GM18870 (cell line): ENCODE measurements around the gene TREML4.

Source experiments
- ATAC-seq: cut with Tn5 transposase; IDR thresholded peaks from one replicate; pipeline ENCODE4 v1.9.1; 2021; ENCODE audit warnings: moderate library complexity; ENCODE audit not compliant: unreplicated experiment

The TREML4 gene

DNA sequence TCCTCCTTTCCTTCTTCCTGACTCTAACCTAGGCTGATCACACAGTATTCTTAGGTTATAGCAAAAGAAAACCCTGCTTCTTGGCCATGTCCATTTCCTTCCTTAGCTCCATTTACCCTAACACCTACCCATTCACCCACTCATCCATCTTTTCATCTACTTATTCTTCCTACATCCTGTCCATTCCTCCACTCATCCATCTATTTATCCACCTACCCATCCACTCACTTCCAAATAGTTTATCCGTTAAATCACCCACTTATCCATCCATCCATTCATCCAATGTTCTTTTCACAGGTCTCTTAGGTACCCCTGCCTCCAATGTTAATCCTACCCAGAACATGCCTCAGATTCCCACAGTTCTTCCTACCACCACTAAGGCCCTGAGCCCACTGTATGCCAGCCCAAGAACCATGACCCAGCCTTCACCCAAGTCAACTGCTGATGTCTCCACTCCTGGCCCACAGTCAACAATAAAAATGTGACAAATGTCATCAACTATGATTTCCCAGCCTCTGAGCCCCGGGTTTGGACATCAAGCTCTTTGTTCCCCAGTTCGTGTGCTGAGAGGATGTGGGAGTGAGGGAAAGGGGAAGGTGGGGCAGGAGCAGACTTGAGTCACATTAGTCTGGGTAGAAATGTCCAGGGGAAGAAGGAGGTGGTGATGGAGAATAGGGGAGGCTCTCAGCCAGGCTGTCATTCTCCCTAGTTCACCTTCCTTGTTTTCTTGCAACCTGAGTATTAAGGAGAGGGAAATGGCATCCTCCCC, 24.4 kb downstream of the TREML4 start:
- ATAC-seq, result no peak

DNA sequence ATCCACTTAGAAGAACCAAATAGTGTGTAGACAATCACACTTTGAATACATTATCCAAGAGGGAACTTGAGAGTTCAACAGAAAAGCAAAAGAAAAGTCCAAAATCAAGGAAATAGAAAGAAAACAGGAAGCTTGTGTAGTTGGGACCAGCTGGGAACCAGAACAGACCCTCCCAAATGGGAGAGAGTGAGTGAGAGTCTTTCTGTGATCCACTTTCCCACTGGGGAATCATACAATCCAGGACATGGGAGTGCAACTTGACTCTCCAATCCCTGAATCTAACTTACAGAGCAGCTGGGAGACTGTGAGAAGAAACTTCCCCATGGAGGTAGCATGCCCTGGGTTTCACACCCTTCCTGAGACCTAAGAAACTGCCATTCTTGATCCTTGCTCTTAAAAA, 27.0 kb downstream of the TREML4 start:
- ATAC-seq, result no peak

DNA sequence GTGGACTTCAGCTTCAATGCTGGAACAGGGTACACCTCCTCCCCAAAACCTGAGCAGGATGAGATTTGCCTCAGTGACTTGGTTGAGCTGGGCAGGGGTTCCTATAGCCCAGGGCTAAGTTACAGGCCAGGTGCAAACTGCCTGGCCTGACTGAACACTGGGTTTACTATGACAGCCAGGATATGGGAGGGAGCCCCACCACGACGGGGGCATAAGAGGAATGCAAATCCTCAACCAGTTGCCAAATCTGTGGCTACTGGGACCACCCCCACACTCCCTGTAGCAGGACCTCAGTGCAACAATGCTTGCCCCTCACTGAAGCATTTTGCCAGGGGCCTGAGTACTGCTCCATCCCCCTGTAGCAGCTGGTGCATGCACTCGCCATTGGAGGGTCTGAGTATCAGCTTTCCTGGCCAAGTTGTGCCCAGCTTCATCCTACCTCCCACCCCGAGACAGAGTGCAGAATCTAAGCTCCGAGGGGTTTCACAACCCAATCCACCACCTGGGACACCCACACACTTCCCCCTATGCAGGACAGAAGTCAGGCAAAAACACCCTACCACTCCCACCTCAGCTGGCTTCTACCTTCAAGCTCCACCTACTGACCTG, 27.6 kb downstream of the TREML4 start:
- no peak for ATAC-seq

DNA sequence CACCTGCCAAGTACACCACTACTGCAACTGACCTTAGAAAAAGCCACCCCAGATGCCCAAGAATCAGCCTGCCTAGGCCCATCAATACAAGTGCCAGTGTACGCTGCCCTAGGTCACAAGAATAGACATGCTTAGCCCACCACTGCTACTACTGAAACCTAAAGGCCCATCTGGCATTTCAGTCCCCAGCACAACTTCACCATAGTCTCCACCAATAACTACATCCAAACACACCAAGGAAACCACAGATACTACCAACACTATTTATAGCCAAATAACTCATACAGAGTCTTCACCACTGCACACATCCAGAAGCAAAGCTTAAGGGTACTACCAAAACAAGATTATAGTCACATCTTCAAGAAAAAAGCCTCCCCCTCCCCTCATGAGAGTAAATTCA, 28.2 kb downstream of the TREML4 start:
- peak; percentile 73 for ATAC-seq

DNA sequence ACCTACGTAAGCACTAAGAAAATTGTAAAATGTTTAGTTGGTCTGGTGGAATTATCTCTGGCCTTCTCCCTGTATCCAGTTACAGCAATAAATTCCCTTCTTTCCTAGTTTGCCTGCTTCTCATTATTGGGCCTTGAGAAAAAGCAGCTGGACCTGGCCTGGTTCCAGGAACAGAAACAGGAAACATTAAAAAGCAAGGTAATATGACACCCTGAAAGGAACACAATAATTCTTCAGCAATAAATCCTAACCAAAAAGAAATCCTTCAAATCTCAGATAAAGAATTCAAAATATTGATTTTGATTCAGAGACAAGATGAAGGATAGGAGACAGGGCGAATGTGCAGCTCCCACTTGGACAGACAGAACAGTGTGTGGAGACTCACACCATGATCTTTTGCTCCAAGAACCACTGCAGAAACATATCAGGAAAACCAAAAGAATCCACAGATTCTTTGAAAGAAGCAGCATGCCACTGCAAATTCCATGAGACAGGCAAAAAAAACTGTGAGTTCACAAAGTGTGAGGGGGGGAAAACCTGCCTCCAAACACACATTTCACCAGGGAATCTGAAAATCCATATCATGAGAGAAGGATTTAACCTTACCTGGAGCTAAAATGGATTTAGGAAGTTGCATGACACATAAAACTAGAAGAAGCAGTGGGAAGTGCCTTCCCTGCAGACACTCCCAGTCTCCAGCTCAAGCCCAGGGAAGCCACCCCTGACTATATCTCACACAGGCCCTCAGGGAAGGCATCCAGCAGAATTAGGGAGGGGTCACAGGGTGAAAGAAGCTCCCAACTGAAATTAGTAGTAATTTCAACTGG, 29.4 kb downstream of the TREML4 start:
- no peak for ATAC-seq

DNA sequence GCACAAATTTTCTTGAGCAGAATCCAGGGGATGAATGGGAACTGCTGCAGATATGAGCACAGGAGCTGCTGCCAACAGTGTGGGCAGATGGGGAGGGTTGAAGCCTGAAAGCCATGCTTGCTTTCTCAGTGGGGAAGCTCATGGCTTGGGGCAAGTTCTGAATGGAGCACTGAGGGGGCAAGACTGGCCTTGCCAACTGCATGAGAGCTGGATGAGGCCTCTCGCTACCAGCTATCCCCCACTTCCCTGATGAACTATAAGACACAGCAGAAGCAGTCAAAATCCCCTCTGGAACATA, 30.0 kb downstream of the TREML4 start:
- no peak for ATAC-seq

DNA sequence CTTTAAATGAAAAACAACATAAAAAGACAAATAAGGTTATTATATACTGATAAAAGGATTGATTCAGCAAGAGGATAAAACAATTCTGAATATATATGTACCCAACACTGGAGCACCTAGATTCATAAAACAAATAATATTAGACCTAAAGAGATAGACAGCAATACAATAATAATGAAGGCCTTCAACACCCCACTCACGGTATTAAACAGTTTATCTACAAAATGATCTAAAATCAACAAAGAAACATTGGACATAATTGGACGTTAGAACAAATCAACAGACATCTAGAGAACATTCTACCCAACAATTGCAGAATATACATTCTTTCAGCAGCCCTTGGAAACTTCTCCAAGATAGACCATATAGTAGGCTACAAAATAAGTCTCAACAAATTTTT, 34.3 kb downstream of the TREML4 start:
- no peak for ATAC-seq

DNA sequence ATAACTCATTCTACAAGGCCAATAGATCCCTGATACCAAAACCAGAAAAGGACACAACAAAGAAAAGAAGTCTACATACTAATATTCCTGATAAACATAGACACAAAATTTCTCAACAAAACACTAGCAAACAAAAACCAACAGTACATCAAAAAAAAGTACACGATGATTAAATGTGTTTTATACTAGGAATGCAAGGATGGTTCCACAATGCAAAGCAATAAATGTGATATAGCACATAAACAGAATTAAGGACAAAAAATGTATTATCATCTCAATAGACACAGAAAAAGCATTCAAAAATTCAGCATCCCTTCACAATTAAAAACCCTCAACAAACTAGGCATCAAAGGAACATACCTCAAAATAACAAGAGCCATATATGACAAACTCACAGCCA, 35.1 kb downstream of the TREML4 start:
- no peak for ATAC-seq

DNA sequence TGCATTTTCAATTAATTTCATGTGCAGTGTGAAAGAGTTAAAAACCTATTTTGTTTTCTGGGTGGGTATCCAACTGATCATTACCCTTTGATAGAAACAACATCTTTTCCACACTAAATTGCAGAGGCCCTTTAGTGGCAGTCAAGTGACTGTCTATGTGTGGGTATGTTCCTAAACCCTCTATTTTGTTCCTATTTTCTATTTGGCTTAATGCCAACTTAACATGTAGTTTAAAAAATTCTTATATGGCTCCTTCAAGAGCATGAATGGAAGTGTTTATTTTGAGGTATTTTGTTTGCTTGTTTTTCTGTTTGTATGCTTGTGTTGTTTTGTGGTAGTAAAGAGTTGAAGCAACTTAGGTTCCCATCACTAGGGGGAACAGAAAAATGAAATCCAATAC, 38.4 kb downstream of the TREML4 start:
- no peak for ATAC-seq

DNA sequence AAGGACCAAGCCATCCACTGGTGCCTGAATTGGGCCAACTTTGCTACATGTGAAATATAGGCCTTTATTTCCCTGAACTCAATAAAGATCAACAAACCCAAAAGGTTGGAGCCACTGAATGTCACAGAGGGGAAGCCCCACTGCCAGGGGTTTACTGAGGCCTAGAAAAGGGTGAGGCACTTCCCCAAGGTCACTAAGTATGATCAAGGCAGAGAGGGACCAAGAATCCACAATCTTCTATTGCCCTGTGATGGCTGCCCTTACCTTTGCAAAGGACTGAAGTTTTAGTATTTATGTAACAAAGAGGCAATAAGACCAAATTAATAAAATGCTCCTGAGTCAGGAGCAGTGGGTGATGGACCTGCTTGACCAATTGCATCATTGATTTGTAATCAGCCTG, 40.3 kb downstream of the TREML4 start:
- ATAC-seq, result no peak

DNA sequence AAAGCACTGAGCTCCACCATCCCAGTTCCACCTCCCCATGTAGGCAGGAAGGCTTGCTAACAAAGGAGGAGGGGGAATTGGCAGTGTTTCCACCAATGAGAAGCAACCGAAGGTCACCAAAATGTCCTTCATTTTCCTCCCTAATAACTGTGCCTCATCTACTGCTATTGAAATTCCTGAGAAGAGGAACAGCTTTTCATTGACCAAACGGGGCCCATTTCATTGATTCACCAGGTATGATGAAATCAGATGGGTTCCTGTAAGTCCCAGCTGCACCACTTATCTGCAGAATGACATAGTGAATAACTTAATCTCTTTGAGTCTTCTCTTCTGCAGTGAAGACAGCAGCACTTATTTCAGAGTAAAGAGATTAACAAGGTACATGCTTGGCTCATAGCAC, 41.0 kb downstream of the TREML4 start:
- no peak for ATAC-seq

DNA sequence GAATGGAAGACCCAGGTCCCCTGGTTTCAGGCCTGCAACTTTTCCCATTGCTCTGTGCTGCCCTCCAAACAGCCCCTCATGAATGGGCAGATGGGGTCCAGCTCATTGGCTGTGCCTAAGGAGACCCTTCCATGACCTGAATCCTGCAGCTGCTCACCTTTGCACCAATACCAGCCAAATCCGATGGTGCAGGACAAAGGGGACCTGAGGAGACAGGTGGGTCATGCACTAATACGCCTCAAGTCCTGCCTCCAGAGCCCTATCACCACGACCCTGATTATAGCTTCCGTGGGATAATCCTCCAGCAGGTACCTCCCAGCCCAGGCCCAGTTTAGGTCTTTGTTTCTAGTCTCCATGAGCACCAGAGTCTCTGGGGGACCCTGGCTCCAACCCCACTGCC, 41.6 kb downstream of the TREML4 start:
- ATAC-seq, result no peak

DNA sequence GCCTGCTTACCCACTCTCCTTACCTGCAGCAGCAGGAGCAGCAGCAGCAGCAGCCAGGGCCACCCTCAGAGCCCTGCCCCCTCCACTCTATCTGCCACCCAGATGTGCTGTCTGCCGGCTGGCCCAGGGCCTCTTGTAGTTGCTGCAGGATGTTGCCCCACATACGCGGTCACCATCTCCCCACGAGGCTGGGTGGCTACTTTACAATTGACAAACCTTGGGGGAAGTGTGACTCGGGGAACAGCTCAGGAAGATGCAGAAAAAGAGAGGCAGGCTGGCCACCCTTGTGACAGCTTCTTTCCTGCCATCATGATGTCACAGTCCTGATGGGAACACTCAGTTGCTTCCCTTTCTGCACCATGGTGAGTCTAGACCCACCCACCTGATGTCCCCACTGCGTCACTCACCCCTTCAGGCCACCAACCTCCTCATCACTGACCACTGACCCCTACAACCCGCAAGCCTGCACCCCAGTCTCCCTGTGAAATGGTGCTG, 43.8 kb downstream of the TREML4 start:
- ATAC-seq, result no peak

DNA sequence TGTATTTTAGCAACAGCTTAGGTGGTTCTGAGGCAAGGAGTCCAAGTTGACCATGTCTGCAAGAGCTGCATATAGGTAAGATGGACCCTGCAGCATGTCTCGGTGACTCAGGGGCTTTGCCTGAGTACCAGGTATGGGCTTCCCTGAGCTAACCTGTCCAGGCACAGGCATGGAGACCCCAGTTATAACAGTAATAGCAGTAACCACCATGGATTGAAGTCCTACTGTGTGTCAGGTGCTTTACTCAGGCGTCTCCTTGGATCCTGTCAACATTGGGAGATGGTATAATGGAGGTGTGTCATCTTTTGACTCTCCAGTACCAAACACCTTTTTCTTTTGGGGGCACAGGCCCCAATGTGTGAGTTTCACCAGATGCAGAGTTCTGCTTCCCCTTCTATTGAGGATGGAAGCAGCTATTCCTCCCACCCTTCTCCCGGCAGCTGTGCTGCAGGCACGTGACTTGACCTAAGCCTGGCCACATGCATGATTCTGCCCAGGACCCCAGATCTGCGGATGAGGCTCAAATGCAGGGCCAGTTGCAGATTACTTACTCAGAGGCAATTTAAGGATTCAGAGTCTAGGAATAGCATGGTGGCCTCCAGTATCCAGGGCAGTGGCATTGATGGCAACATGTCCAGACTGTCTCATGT, 44.6 kb downstream of the TREML4 start:
- ATAC-seq, result no peak

DNA sequence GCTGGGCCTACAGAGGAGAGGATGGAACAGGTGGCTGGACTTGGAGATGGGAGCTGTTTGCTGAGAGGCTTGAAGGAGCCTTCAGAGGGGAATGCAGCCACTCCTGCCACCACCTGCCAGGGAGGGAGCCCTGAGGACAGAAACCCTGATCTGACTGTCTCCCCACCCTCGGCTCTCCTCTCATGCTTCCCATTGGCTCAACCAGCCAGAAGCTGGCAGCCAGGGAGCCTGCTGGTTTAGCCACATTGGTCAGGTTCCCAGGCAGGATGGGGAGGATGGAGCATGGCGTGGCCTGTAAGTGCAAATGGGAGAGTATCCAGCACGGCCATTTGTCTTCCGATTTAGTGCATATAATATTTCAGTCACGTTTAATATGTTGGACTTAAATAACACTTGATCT, 45.6 kb downstream of the TREML4 start:
- no peak for ATAC-seq

DNA sequence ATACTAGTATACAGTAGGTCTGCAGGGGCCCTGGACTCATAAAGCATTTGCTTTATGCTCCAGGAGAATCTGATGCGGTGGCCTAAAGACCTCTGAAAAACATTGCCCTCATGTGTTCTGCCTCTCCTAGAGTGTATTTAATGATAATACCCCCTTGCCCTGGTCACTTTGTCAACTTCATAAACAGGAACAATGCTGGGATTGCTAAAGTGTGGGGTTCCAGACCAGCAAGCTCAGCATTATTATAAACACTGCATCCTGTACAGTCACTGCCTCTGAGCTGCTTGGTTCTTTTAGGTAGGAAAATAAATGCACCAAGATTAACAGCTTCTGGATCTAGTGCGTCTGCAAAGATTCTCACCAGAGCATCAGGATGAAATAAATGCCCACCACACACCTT, 46.1 kb downstream of the TREML4 start:
- no peak for ATAC-seq

DNA sequence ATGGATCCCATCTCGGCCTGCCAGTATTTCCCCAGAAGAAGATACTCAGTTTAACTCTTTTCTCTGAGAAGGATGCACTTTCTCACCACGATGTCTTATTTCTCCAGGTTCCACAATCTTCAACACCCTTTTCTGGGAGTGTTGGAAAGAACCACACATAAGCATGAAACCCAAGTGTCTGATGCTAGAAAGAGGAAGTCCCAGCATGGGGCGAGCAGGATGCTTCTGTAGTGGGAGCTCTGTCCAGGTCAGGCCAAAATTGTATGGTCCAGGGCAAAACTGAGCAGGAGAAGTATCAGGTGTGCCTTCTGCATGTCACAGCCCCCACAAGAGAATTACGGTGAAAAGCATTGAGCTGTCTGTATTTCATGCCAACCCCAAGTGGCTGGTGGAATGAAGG, 47.3 kb downstream of the TREML4 start:
- no peak for ATAC-seq

DNA sequence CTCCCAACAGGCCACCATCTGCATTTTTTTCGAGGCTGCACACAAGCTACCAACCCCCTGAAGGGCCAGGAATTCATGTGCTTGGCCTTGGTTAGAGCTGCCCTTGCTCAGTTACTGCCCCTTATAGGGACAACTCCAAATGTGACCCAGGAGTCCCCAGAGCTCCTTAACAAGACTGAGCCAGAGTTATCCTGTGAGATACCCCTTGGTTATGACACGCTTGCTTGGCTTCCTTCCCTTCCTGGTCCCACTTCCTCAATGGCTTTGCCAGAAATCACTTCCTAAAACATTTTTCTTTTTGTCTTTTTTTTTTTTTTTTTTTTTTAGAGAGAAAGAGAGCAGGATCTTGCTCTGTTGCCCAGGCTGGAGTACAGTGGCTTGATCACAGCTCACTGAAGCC, 49.5 kb downstream of the TREML4 start:
- ATAC-seq, result no peak

DNA sequence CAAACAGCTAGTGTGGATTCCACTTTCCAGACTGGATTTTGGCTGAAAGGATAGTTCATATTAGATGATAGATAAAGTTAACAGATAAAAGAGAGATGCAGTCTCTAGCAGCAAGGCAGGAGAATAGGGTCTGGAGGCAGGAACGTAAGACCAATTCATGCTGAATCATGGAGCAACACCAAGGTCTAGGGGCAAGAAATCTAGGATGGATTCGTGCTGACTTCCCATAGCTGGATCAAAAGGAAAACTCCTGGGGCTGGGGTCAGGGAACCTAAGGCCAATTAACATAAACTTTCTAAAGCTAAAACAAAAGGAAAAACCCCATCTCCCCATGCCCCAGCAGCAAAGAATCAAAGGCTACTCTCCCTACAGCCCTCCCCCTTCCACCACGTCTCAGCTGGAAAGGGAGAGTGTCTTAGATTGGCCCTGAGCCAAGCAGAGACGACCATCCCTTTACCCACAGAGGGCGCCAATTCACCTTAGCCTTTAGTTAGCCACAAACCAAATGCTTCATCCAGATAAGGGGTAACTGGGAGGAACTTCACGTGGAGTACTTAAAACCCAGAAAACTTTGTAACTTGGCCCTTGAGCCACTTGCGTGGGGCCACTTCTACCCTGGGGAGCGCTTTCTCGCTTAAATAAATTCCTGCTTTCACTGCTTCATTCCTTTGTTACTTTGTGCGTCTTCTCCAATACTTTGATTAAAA, 50.7 kb downstream of the TREML4 start:
- no peak for ATAC-seq

DNA sequence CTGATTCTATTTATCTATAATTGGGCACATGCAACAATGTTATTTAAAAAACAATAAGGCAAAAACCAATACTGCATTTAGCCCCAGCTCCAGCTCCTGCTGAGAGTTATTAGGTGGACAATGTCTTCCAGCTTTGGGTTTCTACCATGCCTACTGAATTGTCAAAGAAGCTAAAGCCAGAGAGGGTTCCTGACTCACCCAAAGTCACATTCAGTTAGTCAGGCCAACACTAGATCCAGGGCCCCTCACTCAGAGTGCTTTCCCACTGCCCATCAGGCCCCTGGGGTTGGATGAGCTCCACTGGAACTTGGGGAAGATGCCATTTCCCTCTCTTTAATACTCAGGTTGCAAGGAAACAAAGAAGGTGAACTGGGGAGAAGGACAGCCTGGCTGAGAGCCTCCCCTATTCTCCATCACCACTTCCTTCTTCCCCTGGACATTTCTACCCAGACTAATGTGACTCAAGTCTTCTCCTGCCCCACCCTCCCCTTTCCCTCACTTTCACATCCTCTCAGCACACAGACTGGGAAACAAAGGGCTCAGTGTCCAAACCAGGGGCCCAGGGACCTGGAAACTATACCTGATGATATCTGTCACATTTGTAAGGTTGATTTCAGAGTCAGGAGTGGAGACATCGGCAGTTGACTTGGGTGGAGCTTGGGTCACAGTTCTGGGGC, 52.4 kb downstream of the TREML4 start:
- no peak for ATAC-seq
